Esophagus squamous epithelium (tissue), 5 donors: Measurements from ENCODE around the gene GBE1. TPM values are rescaled to one million over a fixed set of nuclear protein-coding genes. Genes with fewer than 3 reads are reported as not detected.

Experiments
- DNase-seq: peaks from one replicate; lab custom pipeline; 2025; lab: John Stamatoyannopoulos, UW
- H3K27ac ChIP-seq, 4 donors: fragments of 200-600 bp; sonication (generic); one replicate each; pipeline ENCODE4 v1.5.1; 2016 to 2019; ENCODE audit warnings: mild to moderate bottlenecking in 1 of 4
- H3K27me3 ChIP-seq, 4 donors: fragments of 200-600 bp; sonication (generic); 1 replicate in 3 of 4; 2 replicates in 1 of 4; pipeline versions ENCODE4 v1.5.1 to v1.6.0; 2017 to 2021; ENCODE audit warnings: antibody characterized with exemption in 1 of 4
- H3K36me3 ChIP-seq, 3 donors: fragments of 200-600 bp; sonication (generic); one replicate each; pipeline ENCODE4 v1.5.1; 2016 to 2019
- H3K4me1 ChIP-seq, 3 donors: fragments of 200-600 bp; sonication (generic); one replicate each; pipeline ENCODE4 v1.5.1; 2017 to 2019
- H3K4me3 ChIP-seq, 4 donors: fragments of 200-600 bp; sonication (generic); 1 replicate in 3 of 4; 2 replicates in 1 of 4; pipeline ENCODE4 v1.5.1; 2016 to 2019; ENCODE audit warnings: mild to moderate bottlenecking in 2 of 4, moderate library complexity in 1 of 4
- H3K9me3 ChIP-seq, 3 donors: fragments of 200-600 bp; sonication (generic); one replicate each; pipeline ENCODE4 v1.5.1; 2016 to 2019
- POLR2A ChIP-seq, 4 donors: fragments of 450-650 bp; IDR thresholded peaks; one replicate each; pipeline ENCODE4 v1.6.1; 2017; ENCODE audit warnings: antibody characterized with exemption in 4 of 4, mild to moderate bottlenecking in 4 of 4, moderate library complexity in 3 of 4
- WGBS, 2 donors: methylation state at CpG; one replicate each; pipeline ENCODE4 v1.1.5; 2018; 5-methylcytosine and 5-hydroxymethylcytosine counted together
- intact Hi-C: fragments of 100-400 bp; cut with DNase I; formaldehyde crosslinking; loops from one replicate; pipeline ENCODE4 v1.15.0; 2022
- total RNA-seq, 4 donors: library from RNA; depleted of rRNA; stranded (reverse); fragments of >200 nt; gene quantifications; one replicate each; pipeline ENCODE4 v1.1.0, GENCODE V29; 2016
- TF ChIP-seq, protein P1 (sequence below), 6 experiments: fragments of 450-650 bp in 4 of 6; fragments of 200-600 bp in 2 of 6; sonication (generic) in 2 of 6; IDR thresholded peaks; one replicate each; pipeline ENCODE4 v1.5.1; 2016 to 2019; ENCODE audit warnings: antibody characterized with exemption in 6 of 6, mild to moderate bottlenecking in 4 of 6, moderate library complexity in 4 of 6
- donor health status: DM: yes; HTN: yes; CAD: no.

Gene GBE1
- total RNA-seq, 4 donors from 2014 or later, result 19.2 to 37.2 (median 29.7) TPM

DNA sequence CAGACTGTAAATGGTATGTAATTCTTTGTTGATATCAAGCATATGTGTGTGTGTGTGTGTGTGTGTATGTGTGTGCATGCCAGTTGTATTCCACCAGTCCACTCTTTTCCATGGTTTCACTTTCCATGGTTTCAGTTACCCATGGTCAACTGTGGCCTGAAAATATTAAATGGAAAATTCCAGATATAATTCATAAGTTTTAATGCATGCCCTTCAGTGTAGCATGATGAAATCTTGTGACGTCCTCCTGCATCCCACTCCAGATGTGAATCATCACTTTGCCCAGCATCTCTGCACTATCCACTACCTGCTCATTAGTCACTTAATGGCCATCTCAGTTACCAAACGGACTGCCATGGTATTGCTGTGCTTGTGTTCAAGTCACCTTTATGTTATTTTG lies 215.9 kb downstream of the GBE1 start:
- DNase-seq, result no peak
- intact Hi-C loops, result no loop called here
- peaks cover 0 to 8% (median 0%) of the 10 kb centered on the region in 3 donors for H3K9me3 ChIP-seq
- no peak overlapping the region for H3K4me3 ChIP-seq
- WGBS, 2 donors, result 83 to 84% methylated on average over 2 of the region's 2 CpGs
- H3K27ac ChIP-seq, result no peak overlapping the region
- TF ChIP-seq POLR2A (IDR thresholded peaks at IDR 0.05), result no peak
- TF ChIP-seq, protein P1, sequence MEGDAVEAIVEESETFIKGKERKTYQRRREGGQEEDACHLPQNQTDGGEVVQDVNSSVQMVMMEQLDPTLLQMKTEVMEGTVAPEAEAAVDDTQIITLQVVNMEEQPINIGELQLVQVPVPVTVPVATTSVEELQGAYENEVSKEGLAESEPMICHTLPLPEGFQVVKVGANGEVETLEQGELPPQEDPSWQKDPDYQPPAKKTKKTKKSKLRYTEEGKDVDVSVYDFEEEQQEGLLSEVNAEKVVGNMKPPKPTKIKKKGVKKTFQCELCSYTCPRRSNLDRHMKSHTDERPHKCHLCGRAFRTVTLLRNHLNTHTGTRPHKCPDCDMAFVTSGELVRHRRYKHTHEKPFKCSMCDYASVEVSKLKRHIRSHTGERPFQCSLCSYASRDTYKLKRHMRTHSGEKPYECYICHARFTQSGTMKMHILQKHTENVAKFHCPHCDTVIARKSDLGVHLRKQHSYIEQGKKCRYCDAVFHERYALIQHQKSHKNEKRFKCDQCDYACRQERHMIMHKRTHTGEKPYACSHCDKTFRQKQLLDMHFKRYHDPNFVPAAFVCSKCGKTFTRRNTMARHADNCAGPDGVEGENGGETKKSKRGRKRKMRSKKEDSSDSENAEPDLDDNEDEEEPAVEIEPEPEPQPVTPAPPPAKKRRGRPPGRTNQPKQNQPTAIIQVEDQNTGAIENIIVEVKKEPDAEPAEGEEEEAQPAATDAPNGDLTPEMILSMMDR (IDR thresholded peaks at IDR 0.05), result no peak
- H3K4me1 ChIP-seq, result no peaks in the 10 kb centered on the region
- H3K36me3 ChIP-seq, result peaks cover 0 to 14% (median 0%) of the 10 kb centered on the region in 3 donors
- H3K27me3 ChIP-seq, result no peaks in the 10 kb centered on the region

DNA sequence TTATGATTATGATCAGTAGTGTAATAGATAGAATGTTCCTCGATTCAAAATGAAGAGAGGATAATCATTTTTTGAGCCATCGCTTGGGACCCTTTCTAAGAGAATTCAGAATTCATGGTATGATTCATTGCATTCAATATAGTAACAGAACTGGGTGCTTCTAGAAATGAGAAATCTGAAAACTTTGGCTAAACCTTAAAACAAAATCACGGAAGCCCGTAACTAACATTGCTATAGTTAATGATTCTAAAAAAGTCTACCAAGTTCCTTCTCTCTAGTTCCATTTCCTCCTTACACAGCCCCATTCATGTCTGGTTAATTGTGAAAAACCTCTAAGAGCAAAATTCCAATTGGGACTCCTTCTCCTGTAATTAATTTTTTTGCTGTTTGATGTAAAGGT lies 217.1 kb downstream of the GBE1 start:
- intact Hi-C loops, result no loop called here

DNA sequence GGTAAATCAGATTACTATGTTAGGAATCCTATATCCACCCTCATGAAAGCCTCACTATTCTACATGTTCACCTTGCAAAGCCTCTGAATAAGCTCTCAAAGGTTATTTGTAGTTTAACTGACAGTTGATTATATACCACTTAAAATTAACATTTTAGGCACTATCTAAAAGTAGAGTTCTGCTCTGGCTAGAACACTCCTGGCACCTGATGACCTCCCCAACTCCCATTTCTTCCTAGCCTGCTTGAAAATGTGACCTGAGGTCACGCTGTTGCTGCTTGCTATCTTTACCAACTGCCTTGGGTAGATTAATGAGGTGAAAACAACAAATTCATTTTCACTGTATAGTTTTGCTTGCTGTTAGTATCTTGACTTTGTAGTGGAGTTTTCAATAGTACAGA lies 220.7 kb downstream of the GBE1 start:
- no peaks in the 10 kb centered on the region for H3K27me3 ChIP-seq
- DNase-seq, result no peak
- no peak for TF ChIP-seq POLR2A (IDR thresholded peaks at IDR 0.05)
- TF ChIP-seq, protein P1 (IDR thresholded peaks at IDR 0.05), result no peak
- WGBS, 2 donors, result 73 to 79% methylated on average over 1 of the region's 1 CpG
- H3K36me3 ChIP-seq, result peaks cover 0 to 11% (median 0%) of the 10 kb centered on the region in 3 donors
- no peaks in the 10 kb centered on the region for H3K4me1 ChIP-seq
- H3K27ac ChIP-seq, result no peak overlapping the region
- intact Hi-C loops, result no loop called here
- H3K4me3 ChIP-seq, result no peak overlapping the region
- no peaks in the 10 kb centered on the region for H3K9me3 ChIP-seq

More for the DNA sequence above, 217.1 kb downstream of the GBE1 start:
- H3K4me3 ChIP-seq, result no peak overlapping the region
- no peaks in the 10 kb centered on the region for H3K27me3 ChIP-seq
- H3K4me1 ChIP-seq, result no peaks in the 10 kb centered on the region
- H3K27ac ChIP-seq, result no peak overlapping the region
- DNase-seq, result no peak
- TF ChIP-seq, protein P1 (IDR thresholded peaks at IDR 0.05), result no peak
- no peak for TF ChIP-seq POLR2A (IDR thresholded peaks at IDR 0.05)
- peaks cover 0 to 8% (median 0%) of the 10 kb centered on the region in 3 donors for H3K9me3 ChIP-seq
- peaks cover 0 to 13% (median 0%) of the 10 kb centered on the region in 3 donors for H3K36me3 ChIP-seq
- WGBS, 2 donors, result 88 to 90% methylated on average over 4 of the region's 4 CpGs

DNA sequence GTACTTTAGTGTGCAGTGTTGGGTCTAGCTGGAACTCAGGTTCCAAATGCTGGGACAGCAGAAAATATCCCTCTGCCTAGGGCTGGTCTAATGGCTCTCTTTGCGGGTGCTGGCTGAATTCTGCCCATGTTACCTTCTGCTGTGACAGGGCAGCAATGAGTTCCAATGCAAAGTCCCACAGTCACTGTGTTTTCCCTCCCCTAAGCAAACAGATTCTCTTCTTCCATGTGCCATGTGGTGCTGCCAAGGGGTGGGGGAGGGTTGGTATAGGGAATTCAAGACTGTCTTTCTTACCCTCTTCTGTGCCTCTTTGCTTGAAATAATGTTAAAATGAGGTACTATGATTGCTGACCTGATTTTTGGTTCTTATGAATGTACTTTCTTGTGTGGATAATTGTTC lies 229.6 kb downstream of the GBE1 start:
- intact Hi-C loops, result no loop called here
- TF ChIP-seq POLR2A (IDR thresholded peaks at IDR 0.05), result no peak
- TF ChIP-seq, protein P1 (IDR thresholded peaks at IDR 0.05), result no peak
- Histone ChIP-seq H3K36me3 (peaks cover 0 to 70% (median 0%) of the 10 kb centered on the region in 3 donors), H3K27me3 (no peaks in the 10 kb centered on the region), H3K4me1 (no peaks in the 10 kb centered on the region), H3K4me3 (no peak overlapping the region), H3K27ac (no peak overlapping the region), H3K9me3 (no peaks in the 10 kb centered on the region)
- DNase-seq, result no peak
- 100% methylated on average over 1 of the region's 1 CpG for WGBS, 2 donors

DNA sequence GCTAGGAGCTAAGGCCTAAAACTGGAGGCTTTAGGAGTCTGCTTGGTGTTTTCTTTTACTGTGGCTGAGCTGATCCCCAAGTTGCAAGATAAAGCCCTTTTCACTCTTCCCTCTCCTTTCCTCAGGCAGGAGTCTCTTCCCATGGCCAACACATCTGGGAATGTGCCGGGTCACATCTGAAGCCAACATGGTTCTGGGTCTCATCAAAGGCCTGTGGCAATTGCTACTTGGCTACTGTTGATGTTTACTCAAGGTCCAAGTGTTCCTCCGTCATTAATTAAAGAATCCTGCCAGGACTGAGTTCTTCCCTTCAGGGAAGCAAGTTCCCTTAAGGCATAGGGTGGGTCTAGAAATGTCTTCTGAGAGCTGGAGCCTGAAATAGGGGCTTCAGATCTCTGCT lies 230.2 kb downstream of the GBE1 start:
- Histone ChIP-seq H3K4me1 (no peaks in the 10 kb centered on the region), H3K27me3 (no peaks in the 10 kb centered on the region), H3K36me3 (peaks cover 0 to 64% (median 0%) of the 10 kb centered on the region in 3 donors), H3K9me3 (no peaks in the 10 kb centered on the region), H3K4me3 (no peak overlapping the region), H3K27ac (no peak overlapping the region)
- intact Hi-C loops, result no loop called here
- TF ChIP-seq POLR2A (IDR thresholded peaks at IDR 0.05), result no peak
- TF ChIP-seq, protein P1 (IDR thresholded peaks at IDR 0.05), result no peak
- WGBS, 2 donors, result 76 to 100% methylated on average over 1 to 2 of the region's 2 CpGs
- no peak for DNase-seq
